Hepatocyte (in vitro differentiated cells): Measurements from ENCODE around the gene ACBD3. TPM values are rescaled to one million over a fixed set of nuclear protein-coding genes. Genes with fewer than 3 reads are reported as not detected.
A peak's percentile ranks its signal among the peaks of the same experiment; 100 is the strongest.

Source experiments
- DNase-seq: peaks from one replicate; pipeline ENCODE4 v3.0.0-alpha.2; 2016; ENCODE audit warnings: low spot score
- H2AFZ ChIP-seq: fragments of 200-600 bp; sonication (generic); 2 replicates; pipeline ENCODE4 v1.6.0; 2016; ENCODE audit warnings: antibody characterized with exemption, mild to moderate bottlenecking
- H3K27ac ChIP-seq: fragments of 200-600 bp; sonication (generic); 2 replicates; pipeline ENCODE4 v1.5.1; 2016; ENCODE audit warnings: mild to moderate bottlenecking
- H3K27me3 ChIP-seq: fragments of 200-600 bp; sonication (generic); 2 replicates; pipeline ENCODE4 v1.6.1; 2016
- H3K36me3 ChIP-seq: fragments of 200-600 bp; sonication (generic); replicated peaks from 2 replicates; pipeline ENCODE4 v1.5.1; 2016; ENCODE audit warnings: low read depth; ENCODE audit not compliant: insufficient read depth
- H3K4me1 ChIP-seq: fragments of 200-600 bp; sonication (generic); 2 replicates; pipeline ENCODE4 v1.5.1; 2016; ENCODE audit warnings: mild to moderate bottlenecking, moderate library complexity; ENCODE audit not compliant: insufficient read depth
- H3K4me2 ChIP-seq: fragments of 200-600 bp; sonication (generic); 2 replicates; pipeline ENCODE4 v1.6.0; 2016
- H3K4me3 ChIP-seq: fragments of 200-600 bp; sonication (generic); 2 replicates; pipeline ENCODE4 v1.5.1; 2016; ENCODE audit warnings: mild to moderate bottlenecking
- H3K79me2 ChIP-seq: fragments of 200-600 bp; sonication (generic); 2 replicates; pipeline ENCODE4 v1.6.0; 2017; ENCODE audit warnings: mild to moderate bottlenecking
- H3K9me2 ChIP-seq: fragments of 200-600 bp; sonication (generic); replicated peaks from 2 replicates; pipeline ENCODE4 v1.6.0; 2017; ENCODE audit warnings: mild to moderate bottlenecking; ENCODE audit not compliant: insufficient read depth
- H3K9me3 ChIP-seq: fragments of 200-600 bp; sonication (generic); 2 replicates; pipeline ENCODE4 v1.5.1; 2016; ENCODE audit warnings: low read depth, mild to moderate bottlenecking
- H4K20me1 ChIP-seq: fragments of 200-600 bp; sonication (generic); 2 replicates; pipeline ENCODE4 v1.6.0; 2016; ENCODE audit warnings: mild to moderate bottlenecking; ENCODE audit not compliant: insufficient read depth, poor library complexity, severe bottlenecking
- CTCF ChIP-seq: fragments of 200-600 bp; sonication (generic); IDR thresholded peaks from 2 replicates; pipeline ENCODE4 v1.5.1; 2016; ENCODE audit warnings: antibody characterized with exemption, mild to moderate bottlenecking; ENCODE audit not compliant: poor library complexity
- EZH2 ChIP-seq: fragments of 200-600 bp; sonication (generic); IDR thresholded peaks from 2 replicates; pipeline ENCODE4 v1.6.1; 2016; ENCODE audit warnings: antibody characterized with exemption, mild to moderate bottlenecking, borderline replicate concordance
- EZH2phosphoT487 ChIP-seq: fragments of 200-600 bp; sonication (generic); IDR thresholded peaks from one replicate; pipeline ENCODE4 v1.6.1; 2018; ENCODE audit warnings: antibody characterized with exemption, mild to moderate bottlenecking, low read depth, moderate library complexity; ENCODE audit not compliant: unreplicated experiment, severe bottlenecking
- WGBS: methylation state at CpG from one replicate; pipeline ENCODE4 v1.1.6; 2016; ENCODE audit warnings: low lambda C conversion rate; ENCODE audit errors: missing lambda C conversion rate; 5-methylcytosine and 5-hydroxymethylcytosine counted together
- polyA plus RNA-seq: library from polyadenylated mRNA; unstranded; fragments of >200 nt; fragmentation: Nextera tagmentation; extraction: Ambion mirVana; gene quantifications from 2 replicates; pipeline ENCODE4 v1.2.1, GENCODE V29; 2016
- total RNA-seq: library from RNA; depleted of rRNA; stranded (reverse); fragments of >200 nt; gene quantifications from 2 replicates; pipeline ENCODE4 v1.2.3, GENCODE V29; 2014

The ACBD3 gene
- total and polyA plus RNA-seq, 2 experiments from 2014 or later: 50.8 to 60.3 TPM

GRCh38 chr1:226226601-226227000 is 40.1 kb upstream of the ACBD3 start:
- Histone ChIP-seq H3K27ac (no peak overlapping the region), H3K4me3 (no peak overlapping the region), H3K9me2 (no peaks in the 10 kb centered on the region), H3K9me3 (no peaks in the 10 kb centered on the region), H3K36me3 (no peaks in the 10 kb centered on the region), H2AFZ (no peak overlapping the region), H3K4me1 (no peaks in the 10 kb centered on the region), H3K79me2 (no peaks in the 10 kb centered on the region), H4K20me1 (no peaks in the 10 kb centered on the region), H3K4me2 (no peak overlapping the region), H3K27me3 (peaks cover 31% of the 10 kb centered on the region)
- no peak for TF ChIP-seq CTCF
- TF ChIP-seq EZH2phosphoT487: no peak
- no peak for TF ChIP-seq EZH2
- DNase-seq: no peak
- WGBS: 86% methylated on average over 3 of the region's 3 CpGs

GRCh38 chr1:226223786-226224244 is 37.3 kb upstream of the ACBD3 start:
- H3K4me2 ChIP-seq: peak overlapping the region; percentile 97
- peak overlapping the region; percentile 55 for H3K4me3 ChIP-seq
- H4K20me1 ChIP-seq: no peaks in the 10 kb centered on the region
- no peaks in the 10 kb centered on the region for H3K4me1 ChIP-seq
- no peaks in the 10 kb centered on the region for H3K79me2 ChIP-seq
- no peak for TF ChIP-seq EZH2
- no peak for TF ChIP-seq CTCF
- 2% methylated on average over 24 of the region's 55 CpGs for WGBS
- no peak overlapping the region for H3K27ac ChIP-seq
- no peaks in the 10 kb centered on the region for H3K36me3 ChIP-seq
- no peaks in the 10 kb centered on the region for H3K9me3 ChIP-seq
- peak overlapping the region; percentile 86 for H2AFZ ChIP-seq
- H3K27me3 ChIP-seq: peaks cover 31% of the 10 kb centered on the region
- peak; percentile 27 for DNase-seq
- H3K9me2 ChIP-seq: no peaks in the 10 kb centered on the region

- Histone ChIP-seq H3K4me3 (peak within 1 kb of the TSS; percentile 55), H3K9me3 (no peaks in the 10 kb centered on the region), H3K9me2 (no peaks in the 10 kb centered on the region), H2AFZ (peak within 1 kb of the TSS; percentile 86), H3K36me3 (no peaks in the 10 kb centered on the region), H3K27me3 (peaks cover 31% of the 10 kb centered on the region), H3K4me1 (no peaks in the 10 kb centered on the region), H4K20me1 (no peaks in the 10 kb centered on the region), H3K4me2 (peak within 1 kb of the TSS; percentile 97), H3K79me2 (no peaks in the 10 kb centered on the region), H3K27ac (no peak within 1 kb of the TSS)
- WGBS: 3% methylated on average over 27 of the region's 62 CpGs
- no peak for TF ChIP-seq EZH2phosphoT487
- TF ChIP-seq EZH2: no peak
- TF ChIP-seq CTCF: no peak
- DNase-seq: peak; percentile 22
Observed at GRCh38 chr1:226223157-226223785, 36.7 kb upstream of the ACBD3 start, which contains the start of gene MIXL1. TSS of gene MIXL1 (plus strand) at chr1:226223664. CDS start at chr1:226223682, 18 bp downstream.
